Ishikawa (cell line): ENCODE results near the gene ANKRD33B.

Experiments used
- CEBPB ChIP-seq: IDR thresholded peaks from 2 replicates; pipeline ENCODE4 v1.6.1; 2012
- CREB1 ChIP-seq: IDR thresholded peaks from 2 replicates; pipeline ENCODE4 v1.6.1; 2012; ENCODE audit warnings: low read depth
- EP300 ChIP-seq: IDR thresholded peaks from 2 replicates; pipeline ENCODE4 v1.6.1; 2012; ENCODE audit warnings: borderline replicate concordance
- FOXM1 ChIP-seq: IDR thresholded peaks from 2 replicates; pipeline ENCODE4 v1.6.1; 2012; ENCODE audit warnings: low read depth, borderline replicate concordance
- NFIC ChIP-seq: IDR thresholded peaks from 2 replicates; pipeline ENCODE4 v1.6.1; 2012
- RAD21 ChIP-seq: IDR thresholded peaks from 2 replicates; pipeline ENCODE4 v1.6.1; 2012; ENCODE audit warnings: low read depth
- TAF1 ChIP-seq: IDR thresholded peaks from 2 replicates; pipeline ENCODE4 v1.6.1; 2012; ENCODE audit warnings: low read depth, mild to moderate bottlenecking
- TCF12 ChIP-seq: IDR thresholded peaks from 2 replicates; pipeline ENCODE4 v1.6.1; 2012; ENCODE audit warnings: low read depth
- TEAD4 ChIP-seq: IDR thresholded peaks from 2 replicates; pipeline ENCODE4 v1.6.1; 2012
- ZBTB7A ChIP-seq: IDR thresholded peaks from 2 replicates; pipeline ENCODE4 v1.6.1; 2012; ENCODE audit warnings: low read depth
- TF ChIP-seq, protein P1 (sequence below): IDR thresholded peaks from 2 replicates; pipeline ENCODE4 v1.6.1; 2012; ENCODE audit warnings: low read depth, mild to moderate bottlenecking

DNA sequence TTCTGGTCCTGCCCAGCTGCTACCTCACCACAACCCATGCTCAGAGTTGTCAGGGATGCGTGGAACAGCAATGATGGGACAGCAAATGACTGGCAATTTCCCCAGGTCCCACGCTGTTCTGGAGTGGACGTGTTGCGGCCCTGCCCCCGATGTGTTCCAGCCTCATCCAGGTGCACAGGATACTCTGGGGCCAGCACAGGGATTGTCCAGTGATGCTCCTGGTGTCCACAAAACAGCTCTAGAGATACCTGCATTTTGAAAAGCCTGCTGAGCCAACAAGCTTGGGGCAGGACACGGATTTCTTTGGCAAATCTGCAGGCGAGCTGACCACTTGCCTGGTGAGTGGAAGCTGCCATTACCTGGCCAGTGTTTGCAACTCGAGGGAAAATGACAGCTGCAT lies 88.7 kb downstream of the ANKRD33B start:
- TF ChIP-seq NFIC (no peak), CREB1 (no peak), CEBPB (no peak), FOXM1 (no peak), TCF12 (no peak), RAD21 (no peak), ZBTB7A (no peak), EP300 (no peak), TEAD4 (no peak), TAF1 (no peak)
- TF ChIP-seq, protein P1, sequence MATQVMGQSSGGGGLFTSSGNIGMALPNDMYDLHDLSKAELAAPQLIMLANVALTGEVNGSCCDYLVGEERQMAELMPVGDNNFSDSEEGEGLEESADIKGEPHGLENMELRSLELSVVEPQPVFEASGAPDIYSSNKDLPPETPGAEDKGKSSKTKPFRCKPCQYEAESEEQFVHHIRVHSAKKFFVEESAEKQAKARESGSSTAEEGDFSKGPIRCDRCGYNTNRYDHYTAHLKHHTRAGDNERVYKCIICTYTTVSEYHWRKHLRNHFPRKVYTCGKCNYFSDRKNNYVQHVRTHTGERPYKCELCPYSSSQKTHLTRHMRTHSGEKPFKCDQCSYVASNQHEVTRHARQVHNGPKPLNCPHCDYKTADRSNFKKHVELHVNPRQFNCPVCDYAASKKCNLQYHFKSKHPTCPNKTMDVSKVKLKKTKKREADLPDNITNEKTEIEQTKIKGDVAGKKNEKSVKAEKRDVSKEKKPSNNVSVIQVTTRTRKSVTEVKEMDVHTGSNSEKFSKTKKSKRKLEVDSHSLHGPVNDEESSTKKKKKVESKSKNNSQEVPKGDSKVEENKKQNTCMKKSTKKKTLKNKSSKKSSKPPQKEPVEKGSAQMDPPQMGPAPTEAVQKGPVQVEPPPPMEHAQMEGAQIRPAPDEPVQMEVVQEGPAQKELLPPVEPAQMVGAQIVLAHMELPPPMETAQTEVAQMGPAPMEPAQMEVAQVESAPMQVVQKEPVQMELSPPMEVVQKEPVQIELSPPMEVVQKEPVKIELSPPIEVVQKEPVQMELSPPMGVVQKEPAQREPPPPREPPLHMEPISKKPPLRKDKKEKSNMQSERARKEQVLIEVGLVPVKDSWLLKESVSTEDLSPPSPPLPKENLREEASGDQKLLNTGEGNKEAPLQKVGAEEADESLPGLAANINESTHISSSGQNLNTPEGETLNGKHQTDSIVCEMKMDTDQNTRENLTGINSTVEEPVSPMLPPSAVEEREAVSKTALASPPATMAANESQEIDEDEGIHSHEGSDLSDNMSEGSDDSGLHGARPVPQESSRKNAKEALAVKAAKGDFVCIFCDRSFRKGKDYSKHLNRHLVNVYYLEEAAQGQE = no peak
